HepG2 (cell line): ENCODE data around the gene COG1. TPM values are rescaled to one million over a fixed set of nuclear protein-coding genes. Genes with fewer than 3 reads are reported as not detected.

ENCODE experiments used
- AGO1 ChIP-seq: fragments of 200-400 bp; formaldehyde crosslinking; IDR thresholded peaks from 2 replicates; pipeline ENCODE4 v1.6.1; 2017; ENCODE audit warnings: mild to moderate bottlenecking, low read depth, low read length, moderate library complexity; ENCODE audit not compliant: poor library complexity, severe bottlenecking
- ELF3 ChIP-seq: IDR thresholded peaks from 2 replicates; pipeline ENCODE4 v1.6.1; 2016; ENCODE audit warnings: missing genetic modification reagents, missing compliant biosample characterization
- GMEB2 ChIP-seq: IDR thresholded peaks from 2 replicates; pipeline ENCODE4 v1.6.1; 2016; ENCODE audit warnings: missing biosample characterization, missing genetic modification reagents, low read depth
- IRF1 ChIP-seq: sonication (generic); formaldehyde crosslinking; IDR thresholded peaks from 2 replicates; pipeline ENCODE4 v1.4.0; 2020; ENCODE audit warnings: low read depth, mild to moderate bottlenecking, missing genetic modification reagents
- KDM1A ChIP-seq: IDR thresholded peaks from 2 replicates; pipeline ENCODE4 v1.6.1; 2016; ENCODE audit warnings: missing compliant biosample characterization
- MXI1 ChIP-seq: IDR thresholded peaks from 3 replicates; pipeline ENCODE4 v1.6.1; 2012; ENCODE audit warnings: low read depth, low read length, inconsistent platforms, borderline replicate concordance
- NFKB2 ChIP-seq: sonication (generic); formaldehyde crosslinking; IDR thresholded peaks from 2 replicates; pipeline ENCODE4 v1.4.0; 2020; ENCODE audit warnings: missing genetic modification reagents, borderline replicate concordance
- PBX2 ChIP-seq: IDR thresholded peaks from 2 replicates; pipeline ENCODE4 v1.6.1; 2016; ENCODE audit warnings: control low read depth
- SOX13 ChIP-seq, 3 experiments: fragments of 450-650 bp in 1 of 3; sonication (generic) in 1 of 3; formaldehyde crosslinking in 1 of 3; IDR thresholded peaks in 2 of 3; conservative IDR thresholded peaks in 1 of 3; 2 replicates each; pipeline versions ENCODE4 v1.5.0 to v1.6.1; 2016 to 2020; ENCODE audit warnings: antibody characterized with exemption in 1 of 3, mild to moderate bottlenecking in 1 of 3, missing compliant biosample characterization in 1 of 3, missing genetic modification reagents in 1 of 3, moderate library complexity in 1 of 3
- THYN1 ChIP-seq: sonication (generic); formaldehyde crosslinking; IDR thresholded peaks from 2 replicates; pipeline ENCODE4 v1.8.1; 2023; ENCODE audit warnings: low read depth, mild to moderate bottlenecking, moderate library complexity, missing genetic modification reagents, borderline replicate concordance
- TMF1 ChIP-seq: sonication (generic); formaldehyde crosslinking; IDR thresholded peaks from 2 replicates; pipeline ENCODE4 v1.8.1; 2022; ENCODE audit warnings: low read depth, missing genetic modification reagents
- UBTF ChIP-seq: sonication (generic); formaldehyde crosslinking; IDR thresholded peaks from 2 replicates; pipeline ENCODE4 v1.4.0; 2020; ENCODE audit warnings: mild to moderate bottlenecking, missing genetic modification reagents
- ZBTB25 ChIP-seq: IDR thresholded peaks from 2 replicates; pipeline ENCODE4 v1.6.1; 2018; ENCODE audit warnings: missing genetic modification reagents
- ZC3H13 ChIP-seq: sonication (generic); formaldehyde crosslinking; IDR thresholded peaks from 2 replicates; pipeline ENCODE4 v1.8.1; 2023; ENCODE audit warnings: mild to moderate bottlenecking, missing genetic modification reagents, moderate library complexity
- ZMAT5 ChIP-seq: sonication (generic); formaldehyde crosslinking; IDR thresholded peaks from 2 replicates; pipeline ENCODE4 v1.5.0; 2020; ENCODE audit warnings: mild to moderate bottlenecking, low read depth, missing genetic modification reagents, borderline replicate concordance
- ZNF350 ChIP-seq: sonication (generic); formaldehyde crosslinking; IDR thresholded peaks from 2 replicates; pipeline ENCODE4 v1.4.0; 2020; ENCODE audit warnings: mild to moderate bottlenecking, low read depth, missing genetic modification reagents, borderline replicate concordance
- ZNF773 ChIP-seq: sonication (generic); formaldehyde crosslinking; IDR thresholded peaks from 2 replicates; pipeline ENCODE4 v1.4.0; 2020; ENCODE audit warnings: missing genetic modification reagents, borderline replicate concordance
- polyA plus RNA-seq, 8 experiments: library from polyadenylated mRNA; depleted of rRNA in 3 of 8; stranded (reverse) in 7 of 8; unstranded in 1 of 8; fragments of >200 nt; fragmentation: Illumina TruSeq in 4 of 8; extraction: Trizol in 4 of 8; gene quantifications; 2 replicates each; pipeline versions ENCODE4 v1.2.1 to v1.2.3, GENCODE V29; 2011 to 2016; ENCODE audit warnings: low read depth in 4 of 8, missing spikeins in 1 of 8, mixed read lengths in 1 of 8; ENCODE audit not compliant: insufficient read depth in 1 of 8
- total RNA-seq, 5 experiments: library from RNA; depleted of rRNA; stranded (reverse); fragments of >200 nt; fragmentation: Illumina TruSeq; extraction: Trizol; gene quantifications; 2 replicates each; pipeline ENCODE4 v1.2.3, GENCODE V29; 2016; ENCODE audit warnings: low read depth in 1 of 5

COG1 gene
- total and polyA plus RNA-seq, 2 of the 13 experiments (the other 11 are each of a cell fraction or from before 2014, with no cell fraction given): 36.6 to 39.7 TPM

- peak; percentile 39; the same call in 1 of the 2 replicates for TF ChIP-seq ELF3 (CRISPR knock-in tag)
- TF ChIP-seq THYN1 (CRISPR knock-in tag): no peak
- TF ChIP-seq AGO1: peak; percentile 22
- TF ChIP-seq ZNF773 (CRISPR knock-in tag): no peak
- peak; percentile 67; the same call in 2 of the 3 replicates for TF ChIP-seq MXI1
- TF ChIP-seq NFKB2 (CRISPR knock-in tag): no peak; the same call in 1 of the 2 replicates
- TF ChIP-seq UBTF (CRISPR knock-in tag): peak; percentile 87
- TF ChIP-seq ZC3H13 (CRISPR knock-in tag): 0 out of 2 replicates have a peak, but pooled peaks have one; percentile 57
- TF ChIP-seq GMEB2: no peak
- TF ChIP-seq TMF1 (CRISPR knock-in tag): peak; percentile 37
- TF ChIP-seq ZBTB25 (CRISPR knock-in tag): peak; percentile 46; the same call in 1 of the 2 replicates
- TF ChIP-seq ZNF350 (CRISPR knock-in tag): peak; percentile 74; the same call in 1 of the 2 replicates
- TF ChIP-seq SOX13 (IDR thresholded peaks at IDR 0.05): no peak
- TF ChIP-seq SOX13 (CRISPR knock-in tag; conservative IDR thresholded peaks at IDR 0.05 in 1 of 2, IDR thresholded peaks at IDR 0.05 in 1 of 2): no peak; a peak in 1 of 4 replicates
- TF ChIP-seq IRF1 (CRISPR knock-in tag): no peak
- TF ChIP-seq KDM1A: no peak
- no peak for TF ChIP-seq ZMAT5 (CRISPR knock-in tag)
- no peak for TF ChIP-seq PBX2 (CRISPR knock-in tag)
Measured at GRCh38 chr17:73192894-73193701, at the start of gene COG1 (continued).
